ENCODE data around the gene VPS50.

VPS50 gene, protein sequence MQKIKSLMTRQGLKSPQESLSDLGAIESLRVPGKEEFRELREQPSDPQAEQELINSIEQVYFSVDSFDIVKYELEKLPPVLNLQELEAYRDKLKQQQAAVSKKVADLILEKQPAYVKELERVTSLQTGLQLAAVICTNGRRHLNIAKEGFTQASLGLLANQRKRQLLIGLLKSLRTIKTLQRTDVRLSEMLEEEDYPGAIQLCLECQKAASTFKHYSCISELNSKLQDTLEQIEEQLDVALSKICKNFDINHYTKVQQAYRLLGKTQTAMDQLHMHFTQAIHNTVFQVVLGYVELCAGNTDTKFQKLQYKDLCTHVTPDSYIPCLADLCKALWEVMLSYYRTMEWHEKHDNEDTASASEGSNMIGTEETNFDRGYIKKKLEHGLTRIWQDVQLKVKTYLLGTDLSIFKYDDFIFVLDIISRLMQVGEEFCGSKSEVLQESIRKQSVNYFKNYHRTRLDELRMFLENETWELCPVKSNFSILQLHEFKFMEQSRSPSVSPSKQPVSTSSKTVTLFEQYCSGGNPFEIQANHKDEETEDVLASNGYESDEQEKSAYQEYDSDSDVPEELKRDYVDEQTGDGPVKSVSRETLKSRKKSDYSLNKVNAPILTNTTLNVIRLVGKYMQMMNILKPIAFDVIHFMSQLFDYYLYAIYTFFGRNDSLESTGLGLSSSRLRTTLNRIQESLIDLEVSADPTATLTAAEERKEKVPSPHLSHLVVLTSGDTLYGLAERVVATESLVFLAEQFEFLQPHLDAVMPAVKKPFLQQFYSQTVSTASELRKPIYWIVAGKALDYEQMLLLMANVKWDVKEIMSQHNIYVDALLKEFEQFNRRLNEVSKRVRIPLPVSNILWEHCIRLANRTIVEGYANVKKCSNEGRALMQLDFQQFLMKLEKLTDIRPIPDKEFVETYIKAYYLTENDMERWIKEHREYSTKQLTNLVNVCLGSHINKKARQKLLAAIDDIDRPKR

DNA sequence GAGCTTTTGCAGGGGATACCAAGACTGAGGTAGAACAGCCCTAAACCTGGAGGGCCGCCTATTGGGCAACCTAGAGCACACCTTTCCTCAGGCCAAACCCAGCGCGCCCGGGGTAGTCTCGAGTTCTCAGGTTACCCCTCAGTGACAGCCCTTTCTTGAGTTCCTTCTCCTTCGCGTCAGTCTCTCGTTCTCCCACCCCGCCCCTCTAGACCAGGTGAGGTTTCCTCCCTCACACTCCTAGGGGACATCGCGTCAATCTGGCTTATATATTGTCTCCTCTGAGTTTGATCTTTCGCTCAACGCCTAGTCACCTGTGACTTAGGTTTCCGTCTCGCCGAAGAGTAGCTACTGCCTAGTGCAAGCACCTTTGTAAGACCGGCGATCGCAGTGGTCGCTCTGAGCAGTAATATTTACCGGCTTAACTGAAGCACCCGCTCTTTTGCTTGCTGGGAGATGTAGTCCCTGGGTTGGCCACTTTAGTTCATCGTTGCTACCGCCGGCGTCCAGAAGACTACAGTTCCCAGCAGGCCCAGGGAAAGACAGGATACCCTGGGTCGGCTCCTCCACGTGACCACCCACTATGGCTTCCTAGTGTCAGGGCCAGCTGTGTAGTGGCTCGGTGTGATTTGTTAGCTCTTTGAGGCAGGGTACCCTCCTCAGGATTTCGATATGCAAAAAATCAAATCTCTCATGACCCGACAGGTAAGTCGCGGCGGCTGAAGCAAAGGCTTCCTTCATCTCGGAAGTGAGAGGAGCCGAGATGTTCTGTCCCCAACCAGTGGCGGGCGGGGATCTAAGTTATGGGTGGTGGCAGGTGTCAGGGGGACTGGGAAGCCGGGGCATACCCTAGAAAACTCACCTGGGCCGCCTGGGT lies at the start of gene VPS50:
Gene VPS50 (plus strand): TSS at position 568 of the 874 bp plus-strand sequence. CDS start 102 bp downstream, at position 670.
- peak; percentile 36 for TF ChIP-seq CTCF (conservative IDR thresholded peaks at IDR 0.05)
- peak within 1 kb of the TSS; percentile 75 for H3K27ac ChIP-seq

DNA sequence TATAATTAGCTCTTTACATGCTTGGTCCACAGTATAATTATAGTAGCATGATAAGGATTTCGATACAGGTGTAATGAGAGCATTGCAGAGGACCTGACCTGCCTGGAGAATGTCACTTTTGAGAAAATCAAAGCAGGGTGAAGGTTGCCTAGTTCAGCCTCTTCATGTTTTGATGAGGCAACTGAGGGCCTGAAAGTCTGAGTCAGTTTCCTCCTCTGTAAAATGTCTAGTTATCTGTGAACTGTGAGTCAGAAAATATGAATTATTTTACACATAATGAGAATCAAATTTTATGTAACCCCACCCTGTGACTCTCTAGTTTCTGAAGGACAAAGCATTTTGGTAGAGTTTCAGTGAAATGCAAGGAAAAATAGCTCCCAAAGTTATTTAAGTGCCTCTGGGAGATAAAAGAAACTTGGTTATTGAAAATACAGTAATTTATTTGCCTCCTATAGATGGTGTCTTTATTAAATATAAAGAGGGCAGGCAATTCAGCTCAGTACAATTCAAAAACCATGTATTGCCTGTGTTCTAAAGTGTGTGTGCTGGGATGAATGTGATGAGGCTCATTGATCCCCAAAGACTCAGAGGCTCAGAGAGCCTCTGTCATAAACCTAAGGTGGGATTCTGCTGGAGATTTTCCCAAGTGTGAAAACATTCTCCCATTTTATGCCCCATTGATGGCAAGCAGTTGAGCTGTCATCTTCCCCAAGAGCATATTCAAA lies 46.7 kb upstream of the VPS50 start:
- H3K27ac ChIP-seq: no peak overlapping the region
- TF ChIP-seq CTCF (conservative IDR thresholded peaks at IDR 0.05): no peak

- peak overlapping the region; percentile 58 for H3K27ac ChIP-seq
- no peak for TF ChIP-seq CTCF (conservative IDR thresholded peaks at IDR 0.05)
These were observed 43.1 kb upstream of the VPS50 start for GRCh38 chr7:93188870-93189634.

DNA sequence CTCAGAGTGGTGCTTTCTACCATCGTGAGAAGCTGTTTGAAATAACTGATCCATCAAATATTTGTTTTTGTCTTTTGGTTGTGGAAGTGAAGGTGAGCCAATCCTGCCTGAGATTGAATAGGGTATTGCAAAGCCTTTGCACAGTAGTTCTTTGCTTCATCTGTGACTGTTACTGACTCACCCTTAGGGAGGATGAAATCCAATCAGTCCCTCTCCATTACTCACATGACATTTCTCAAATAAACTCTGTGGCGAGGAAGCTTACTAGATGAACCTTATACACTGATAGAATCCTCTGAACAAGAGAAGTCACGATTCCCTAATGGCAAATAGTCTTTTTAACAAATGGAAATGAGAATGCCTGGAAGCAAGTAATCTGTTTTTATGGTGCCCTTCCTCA lies 37.8 kb upstream of the VPS50 start:
- TF ChIP-seq CTCF (conservative IDR thresholded peaks at IDR 0.05): no peak

DNA sequence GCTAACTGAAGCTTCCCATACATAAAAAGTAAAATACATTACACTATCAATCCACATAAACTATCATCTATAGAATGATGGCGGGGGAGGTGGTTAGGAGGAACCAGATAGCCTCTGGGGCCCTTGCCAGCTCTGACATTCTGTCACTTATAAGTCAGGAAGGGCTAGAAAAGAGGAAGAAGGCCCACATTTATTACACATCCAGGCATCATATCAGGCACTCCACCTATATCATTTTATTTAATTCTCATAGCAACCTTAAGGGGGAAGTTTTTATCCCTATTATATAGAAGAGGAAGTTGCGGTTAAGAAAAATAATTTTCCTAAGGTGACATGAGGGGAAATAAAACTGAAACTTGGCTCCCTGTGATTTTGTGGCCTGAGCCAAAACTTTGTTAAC lies 35.8 kb upstream of the VPS50 start:
- TF ChIP-seq CTCF (conservative IDR thresholded peaks at IDR 0.05): no peak
- peak overlapping the region; percentile 40 for H3K27ac ChIP-seq

More for the DNA sequence above, 37.8 kb upstream of the VPS50 start:
- no peak overlapping the region for H3K27ac ChIP-seq

DNA sequence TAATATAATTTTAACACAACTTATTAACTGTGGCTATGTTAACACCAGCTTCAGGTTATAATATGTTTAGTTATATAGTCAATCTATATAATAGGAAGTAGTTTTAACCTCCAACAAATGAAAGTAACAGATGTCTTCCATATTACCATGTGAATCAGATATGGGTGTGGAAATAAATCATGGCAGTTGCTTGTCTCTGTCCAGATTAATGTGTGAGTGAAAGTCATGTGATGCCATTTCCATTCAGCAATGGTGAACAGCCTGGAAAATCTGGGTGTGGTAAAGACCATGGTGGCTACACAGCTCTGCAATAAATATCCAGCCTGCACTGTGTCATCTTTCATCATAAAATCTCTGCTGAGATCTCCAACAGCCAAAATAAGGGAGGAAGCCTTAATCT lies 33.7 kb upstream of the VPS50 start:
- TF ChIP-seq CTCF (conservative IDR thresholded peaks at IDR 0.05): no peak
- H3K27ac ChIP-seq: no peak overlapping the region

Measured in VCaP (cell line).